ENCODE results near the gene DNM1.

The DNM1 gene

GRCh38 chr9:128163523-128164306 lies 39.5 kb upstream of the DNM1 start:
- Histone ChIP-seq H3K4me2 (ENCODE audit: insufficient read depth, low read length) (no peak overlapping the region), H3K9ac (ENCODE audit: low read depth, low read length) (no peak overlapping the region), H3K27ac (ENCODE audit: low read length) (no peak overlapping the region), H3K27me3 (ENCODE audit: insufficient read depth, low read length, poor library complexity) (no peaks in the 10 kb centered on the region), H4K20me1 (ENCODE audit: insufficient read depth, low read length) (peaks cover 17% of the 10 kb centered on the region; the same call in 1 of the 2 replicates), H3K4me1 (ENCODE audit: insufficient read depth, low read length) (peaks cover 25% of the 10 kb centered on the region), H3K4me3 (ENCODE audit: low read depth in 1 of 2, low read length in 2 of 2) (no peak overlapping the region), H3K36me3 (ENCODE audit: insufficient read depth, low read length) (peaks cover 58% of the 10 kb centered on the region), H3K9me3 (ENCODE audit: insufficient read depth, low read length, severe bottlenecking) (no peaks in the 10 kb centered on the region), H3K79me2 (ENCODE audit: insufficient read depth, low read length) (peaks cover 7% of the 10 kb centered on the region), H2AFZ (ENCODE audit: low read depth, low read length) (no peak overlapping the region)
- ATAC-seq (ENCODE audit: insufficient read depth, low read depth) (no peak), DNase-seq (no peak)
- TF ChIP-seq CTCF (IDR thresholded peaks at IDR 0.05; ENCODE audit: borderline replicate concordance, extremely low read depth, low read length, poor library complexity, severe bottlenecking) (no peak), EZH2 (IDR thresholded peaks at IDR 0.05; ENCODE audit: borderline replicate concordance, low read depth, low read length, severe bottlenecking) (no peak)

- peaks cover 65% of the 10 kb centered on the region for H3K36me3 ChIP-seq (ENCODE audit: insufficient read depth, low read length)
- H4K20me1 ChIP-seq (ENCODE audit: insufficient read depth, low read length): peaks cover 17% of the 10 kb centered on the region; the same call in 1 of the 2 replicates
- DNase-seq (no peak), ATAC-seq (ENCODE audit: insufficient read depth, low read depth) (no peak)
- peaks cover 23% of the 10 kb centered on the region for H3K4me1 ChIP-seq (ENCODE audit: insufficient read depth, low read length)
- H3K27ac ChIP-seq (ENCODE audit: low read length): no peak overlapping the region
- H3K4me3 ChIP-seq (ENCODE audit: low read depth in 1 of 2, low read length in 2 of 2): no peak overlapping the region
- H3K27me3 ChIP-seq (ENCODE audit: insufficient read depth, low read length, poor library complexity): no peaks in the 10 kb centered on the region
- H3K9me3 ChIP-seq (ENCODE audit: insufficient read depth, low read length, severe bottlenecking): no peaks in the 10 kb centered on the region
- peaks cover 7% of the 10 kb centered on the region for H3K79me2 ChIP-seq (ENCODE audit: insufficient read depth, low read length)
- H3K9ac ChIP-seq (ENCODE audit: low read depth, low read length): no peak overlapping the region
- H2AFZ ChIP-seq (ENCODE audit: low read depth, low read length): no peak overlapping the region
- TF ChIP-seq CTCF (IDR thresholded peaks at IDR 0.05; ENCODE audit: borderline replicate concordance, extremely low read depth, low read length, poor library complexity, severe bottlenecking) (no peak), EZH2 (IDR thresholded peaks at IDR 0.05; ENCODE audit: borderline replicate concordance, low read depth, low read length, severe bottlenecking) (no peak)
- H3K4me2 ChIP-seq (ENCODE audit: insufficient read depth, low read length): no peak overlapping the region
These were observed 38.8 kb upstream of the DNM1 start for GRCh38 chr9:128164307-128164885.

GRCh38 chr9:128166169-128166568 lies 37.0 kb upstream of the DNM1 start:
- Histone ChIP-seq H4K20me1 (ENCODE audit: insufficient read depth, low read length) (peaks cover 17% of the 10 kb centered on the region; the same call in 1 of the 2 replicates), H3K36me3 (ENCODE audit: insufficient read depth, low read length) (peaks cover 73% of the 10 kb centered on the region)
- TF ChIP-seq EZH2 (IDR thresholded peaks at IDR 0.05; ENCODE audit: borderline replicate concordance, low read depth, low read length, severe bottlenecking): no peak
- TF ChIP-seq CTCF (IDR thresholded peaks at IDR 0.05; ENCODE audit: borderline replicate concordance, extremely low read depth, low read length, poor library complexity, severe bottlenecking): no peak

More at GRCh38 chr9:128166169-128166568, 37.0 kb upstream of the DNM1 start:
- Histone ChIP-seq H3K4me2 (ENCODE audit: insufficient read depth, low read length) (no peak overlapping the region), H3K27ac (ENCODE audit: low read length) (no peak overlapping the region), H3K4me3 (ENCODE audit: low read depth in 1 of 2, low read length in 2 of 2) (no peak overlapping the region), H3K9ac (ENCODE audit: low read depth, low read length) (no peak overlapping the region), H3K27me3 (ENCODE audit: insufficient read depth, low read length, poor library complexity) (no peaks in the 10 kb centered on the region), H3K4me1 (ENCODE audit: insufficient read depth, low read length) (peaks cover 14% of the 10 kb centered on the region), H3K9me3 (ENCODE audit: insufficient read depth, low read length, severe bottlenecking) (no peaks in the 10 kb centered on the region), H3K79me2 (ENCODE audit: insufficient read depth, low read length) (peaks cover 5% of the 10 kb centered on the region; the same call in 1 of the 2 replicates), H2AFZ (ENCODE audit: low read depth, low read length) (no peak overlapping the region)
- DNase-seq (no peak), ATAC-seq (ENCODE audit: insufficient read depth, low read depth) (no peak)

Data from DND-41 (cell line).